Stimulated activated naive CD8-positive, alpha-beta T cell treated with anti-CD3 and anti-CD28 coated beads, Interleukin-15, Interleukin-2, amounts not matched to agents 100 U/mL and 50 U/mL, for 24 hours (primary cell): ENCODE measurements around the gene RAX.

ENCODE experiments used
- ATAC-seq: fragments of 150-1000 bp; cut with Tn5 transposase; one replicate; pipeline ENCODE4 v1.10.0; 2021
- DNase-seq: peaks from one replicate; pipeline ENCODE4 v3.0.0; 2021

The RAX gene

GRCh38 chr18:59272891-59273758 lies at the start of gene RAX:
RAX (minus strand) TSS chr18:59273454; CDS start chr18:59273206, 248 bp downstream.
- no peak for ATAC-seq
- peak; percentile 31 for DNase-seq

- ATAC-seq (no peak), DNase-seq (no peak)
Measured at GRCh38 chr18:59318460-59319050, 45.3 kb upstream of the RAX start, which contains the start of gene CPLX4. CPLX4 (minus strand) TSS chr18:59318649; CDS start chr18:59318462, 187 bp downstream.

GRCh38 chr18:59311631-59312030 lies 38.4 kb upstream of the RAX start:
- ATAC-seq (no peak), DNase-seq (no peak)

- no peak for DNase-seq
- no peak for ATAC-seq
Measured at GRCh38 chr18:59308938-59309260, 35.6 kb upstream of the RAX start.

GRCh38 chr18:59308248-59308937 lies 35.1 kb upstream of the RAX start:
- ATAC-seq = peak; percentile 85
- DNase-seq = peak; percentile 83

- ATAC-seq (no peak), DNase-seq (no peak)
Measured at GRCh38 chr18:59306640-59307039, 33.4 kb upstream of the RAX start.

GRCh38 chr18:59305295-59305694 lies 32.0 kb upstream of the RAX start:
- ATAC-seq (no peak), DNase-seq (no peak)

GRCh38 chr18:59303656-59304195 lies 30.5 kb upstream of the RAX start:
- DNase-seq = no peak
- ATAC-seq = no peak

GRCh38 chr18:59303006-59303405 lies 29.8 kb upstream of the RAX start:
- ATAC-seq (no peak), DNase-seq (no peak)

GRCh38 chr18:59301929-59302328 lies 28.7 kb upstream of the RAX start:
- DNase-seq = no peak
- ATAC-seq = no peak

GRCh38 chr18:59300676-59301285 lies 27.5 kb upstream of the RAX start:
- peak; percentile 70 for ATAC-seq
- DNase-seq = no peak

- ATAC-seq = no peak
- DNase-seq = no peak
Measured at GRCh38 chr18:59298871-59299270, 25.6 kb upstream of the RAX start.

GRCh38 chr18:59293317-59293716 lies 20.1 kb upstream of the RAX start:
- ATAC-seq (no peak), DNase-seq (no peak)

GRCh38 chr18:59286341-59286740 lies 13.1 kb upstream of the RAX start:
- no peak for ATAC-seq
- no peak for DNase-seq

- DNase-seq (no peak), ATAC-seq (no peak)
Measured at GRCh38 chr18:59282341-59282740, 9.1 kb upstream of the RAX start.

- DNase-seq = no peak
- ATAC-seq = no peak
Measured at GRCh38 chr18:59279722-59280121, 6.5 kb upstream of the RAX start.

GRCh38 chr18:59279193-59279592 lies 5.9 kb upstream of the RAX start:
- ATAC-seq (no peak), DNase-seq (no peak)

- no peak for DNase-seq
- ATAC-seq = no peak
Measured at GRCh38 chr18:59278793-59279192, 5.5 kb upstream of the RAX start.

- ATAC-seq = no peak
- DNase-seq = no peak
Measured at GRCh38 chr18:59276047-59276446, 2.8 kb upstream of the RAX start.

- DNase-seq (no peak), ATAC-seq (no peak)
Measured at GRCh38 chr18:59275406-59275949, 2.2 kb upstream of the RAX start.

- ATAC-seq (no peak), DNase-seq (no peak)
Measured at GRCh38 chr18:59274533-59274928, 1.3 kb upstream of the RAX start.
